Lower leg skin (tissue), 4 donors: Measurements from ENCODE around the gene LRCOL1. TPM values are rescaled to one million over a fixed set of nuclear protein-coding genes. Genes with fewer than 3 reads are reported as not detected.

ENCODE experiments used
- DNase-seq, 2 donors: peaks; one replicate each; pipeline ENCODE4 v3.0.0-alpha.2; 2019; ENCODE audit warnings: low spot score in 2 of 2
- H3K4me3 ChIP-seq: fragments of 200-600 bp; sonication (generic); 2 replicates; pipeline ENCODE4 v1.5.1; 2017; ENCODE audit warnings: mild to moderate bottlenecking, low read depth; ENCODE audit not compliant: poor library complexity, severe bottlenecking
- CTCF ChIP-seq, 3 donors: fragments of 450-650 bp; IDR thresholded peaks; one replicate each; pipeline ENCODE4 v1.5.1; 2016; ENCODE audit warnings: antibody characterized with exemption in 3 of 3, mild to moderate bottlenecking in 3 of 3, moderate library complexity in 2 of 3
- POLR2A ChIP-seq, 2 donors: fragments of 450-650 bp; IDR thresholded peaks; one replicate each; pipeline ENCODE4 v1.6.1; 2016 to 2017; ENCODE audit warnings: antibody characterized with exemption in 2 of 2, mild to moderate bottlenecking in 1 of 2, moderate library complexity in 1 of 2
- WGBS, 2 donors: methylation state at CpG; one replicate each; pipeline ENCODE4 v1.1.5; 2018; 5-methylcytosine and 5-hydroxymethylcytosine counted together
- intact Hi-C: fragments of 100-400 bp; cut with DNase I; formaldehyde crosslinking; loops from one replicate; pipeline ENCODE4 v1.15.0; 2023; ENCODE audit warnings: low total_unique reads
- total RNA-seq, 4 donors: library from RNA; depleted of rRNA; stranded (reverse); fragments of >200 nt; gene quantifications; one replicate each; pipeline ENCODE4 v1.1.0, GENCODE V29; 2016

LRCOL1 gene
- total RNA-seq, 4 donors from 2014 or later = not detected

DNA sequence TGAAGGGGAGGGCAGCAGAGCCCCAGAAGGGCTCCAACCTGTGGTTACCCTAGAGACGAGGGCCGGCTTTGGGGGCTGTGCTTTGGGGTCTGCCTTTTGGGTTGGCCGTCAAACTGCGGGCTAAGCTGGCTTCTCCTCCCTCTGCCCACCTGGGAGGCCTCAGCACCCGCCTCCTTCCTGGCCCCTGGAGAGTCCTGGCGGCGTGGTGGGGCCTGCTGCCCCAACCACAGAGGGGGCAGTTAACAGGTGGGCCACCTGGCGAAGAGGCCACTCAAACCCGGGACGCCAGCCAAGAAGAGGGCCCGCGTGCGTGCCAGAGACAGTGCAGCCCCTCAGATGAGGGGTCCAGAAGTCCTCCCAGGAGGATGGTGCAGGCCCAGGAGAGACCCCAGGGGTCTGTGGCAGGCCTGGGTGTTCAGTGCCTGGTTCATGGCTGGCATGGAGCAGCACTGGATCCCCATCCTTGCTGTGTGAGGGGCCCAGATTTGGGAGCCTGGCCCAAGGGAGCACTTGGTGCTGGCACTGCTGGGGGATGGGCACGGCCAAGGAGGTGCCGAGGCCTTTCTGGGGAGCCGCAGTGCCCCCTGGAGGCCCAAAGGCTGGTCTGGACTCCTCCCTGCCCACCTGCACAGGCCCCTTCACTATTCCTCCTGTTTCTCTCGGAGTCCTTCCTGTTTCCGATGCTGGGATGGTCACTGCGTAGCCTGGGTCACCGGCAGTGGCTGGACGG lies 48.8 kb downstream of the LRCOL1 start:
- no peak for TF ChIP-seq CTCF (IDR thresholded peaks at IDR 0.05)
- TF ChIP-seq POLR2A (IDR thresholded peaks at IDR 0.05) = no peak
- H3K4me3 ChIP-seq = no peak overlapping the region
- DNase-seq = no peak
- 73 to 74% methylated on average over 14 to 17 of the region's 21 CpGs for WGBS, 2 donors
- intact Hi-C loops = loop anchor here (2.0 kb wide), 1 partner anchor 47 kb away; no protein-coding TSS in a partner anchor

- TF ChIP-seq CTCF (IDR thresholded peaks at IDR 0.05) (no peak), POLR2A (IDR thresholded peaks at IDR 0.05) (no peak)
- peak overlapping the region; percentile 59 for H3K4me3 ChIP-seq
- no peak for DNase-seq
- 9 to 10% methylated on average over 4 to 32 of the region's 49 CpGs for WGBS, 2 donors
- intact Hi-C loops = loop anchor here (2.0 kb wide), 1 partner anchor 48 kb away; no protein-coding TSS in a partner anchor
Measured at GRCh38 chr12:132560614-132561426, 49.6 kb downstream of the LRCOL1 start.

DNA sequence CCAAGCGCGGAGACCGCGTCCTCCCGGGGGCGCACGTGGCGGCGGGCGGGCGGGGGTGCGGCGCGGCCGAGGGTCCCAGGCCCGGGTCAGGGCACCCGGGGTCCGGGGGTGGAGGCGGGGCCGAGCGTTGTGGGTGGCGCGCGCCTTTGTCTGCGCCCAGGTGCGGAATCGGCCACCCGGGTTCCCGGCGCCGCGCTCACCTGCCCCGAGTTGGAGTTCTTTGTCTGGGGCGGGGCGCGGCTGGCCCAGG lies 50.1 kb downstream of the LRCOL1 start:
- intact Hi-C loops = loop anchor here (2.0 kb wide), 1 partner anchor 49 kb away; no protein-coding TSS in a partner anchor
- DNase-seq = no peak
- TF ChIP-seq CTCF (IDR thresholded peaks at IDR 0.05) (no peak), POLR2A (IDR thresholded peaks at IDR 0.05) (no peak)
- WGBS, 2 donors = 0 to 1% methylated on average over 4 to 25 of the region's 36 CpGs
- peak overlapping the region; percentile 59 for H3K4me3 ChIP-seq

DNA sequence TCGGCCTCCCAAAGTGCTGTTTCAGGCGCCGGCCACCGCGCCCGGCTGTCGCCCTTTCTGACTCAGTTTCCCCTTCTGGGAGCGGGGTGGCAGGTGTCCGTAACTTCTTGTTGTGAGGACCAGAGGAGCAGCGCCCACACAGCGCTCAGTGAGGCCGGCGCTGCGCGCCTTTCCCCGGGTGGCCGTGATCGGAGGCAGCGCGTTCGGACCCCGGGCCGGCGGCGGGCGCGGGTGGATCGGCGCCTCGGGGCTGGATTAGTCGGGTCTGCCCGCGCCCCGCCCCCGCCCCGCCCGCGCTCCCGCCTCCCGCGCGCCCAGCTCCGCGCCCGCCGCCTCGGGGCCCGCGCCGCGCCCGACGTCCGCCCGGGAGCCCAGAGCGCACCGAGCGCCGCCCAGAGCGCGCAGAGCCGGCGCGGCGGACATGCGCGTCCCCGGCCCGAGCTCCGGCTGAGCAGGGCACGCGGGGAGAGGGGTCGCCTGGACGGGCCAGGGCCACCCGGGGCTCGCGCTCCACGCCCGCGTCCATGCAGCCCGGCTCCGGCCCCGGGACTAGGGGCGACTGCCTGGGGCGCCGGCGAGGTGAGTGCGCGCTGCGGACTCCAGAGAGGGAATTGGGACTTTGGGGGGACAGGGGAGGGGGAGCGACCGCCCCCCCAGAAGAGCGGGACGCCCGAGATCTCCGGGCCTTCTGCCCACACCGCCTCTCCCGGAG lies 50.6 kb downstream of the LRCOL1 start:
- DNase-seq = no peak
- intact Hi-C loops = loop anchor here (2.0 kb wide), 1 partner anchor 49 kb away; no protein-coding TSS in a partner anchor
- TF ChIP-seq CTCF (IDR thresholded peaks at IDR 0.05) (no peak), POLR2A (IDR thresholded peaks at IDR 0.05) (no peak)
- peak overlapping the region; percentile 59 for H3K4me3 ChIP-seq
- WGBS, 2 donors = 0% methylated on average over 36 of the region's 98 CpGs; no CpG with 5 or more reads in 1 of the 2 donors

DNA sequence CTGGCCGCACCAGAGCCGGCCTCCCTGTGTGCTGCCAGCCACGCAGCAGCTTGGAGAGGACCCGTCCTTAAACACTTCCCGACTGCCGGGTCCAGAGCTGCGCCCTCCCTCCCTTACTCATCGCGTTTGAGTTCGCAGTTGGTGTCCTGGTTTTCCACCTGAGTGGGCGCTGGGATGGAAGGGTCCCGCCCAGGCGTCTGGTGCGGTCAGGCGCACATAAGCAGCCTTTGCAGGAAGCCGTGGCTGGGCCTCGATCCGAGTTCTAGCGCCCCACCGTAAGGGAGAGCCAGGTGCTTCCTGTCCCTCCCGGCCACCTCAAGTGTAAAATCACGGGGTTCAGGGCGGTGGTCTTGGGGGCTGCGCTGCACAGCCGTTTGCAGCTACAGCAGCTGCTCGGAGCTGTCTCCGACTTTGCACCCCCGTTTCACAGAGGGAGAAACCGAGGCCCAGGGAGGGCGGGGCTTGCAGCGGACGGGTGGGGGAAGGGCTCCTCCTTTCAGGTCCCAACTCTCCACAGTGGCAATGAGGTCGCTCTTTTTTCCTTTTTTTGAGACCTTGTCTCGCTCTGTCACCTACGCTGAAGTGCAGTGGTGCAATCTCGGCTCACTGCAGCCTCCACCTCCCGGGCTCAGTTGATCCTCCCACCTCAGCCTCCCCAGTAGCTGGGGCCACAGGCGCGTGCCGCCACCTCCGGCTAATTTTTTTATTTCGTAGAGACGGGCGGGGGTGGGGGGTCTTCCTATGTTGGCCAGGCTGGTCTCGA lies 51.3 kb downstream of the LRCOL1 start:
- intact Hi-C loops = no loop called here
- TF ChIP-seq CTCF (IDR thresholded peaks at IDR 0.05) = no peak
- no peak for TF ChIP-seq POLR2A (IDR thresholded peaks at IDR 0.05)
- H3K4me3 ChIP-seq = no peak overlapping the region
- WGBS, 2 donors = 63 to 65% methylated on average over 39 to 44 of the region's 45 CpGs
- DNase-seq = no peak
